Mesenchymal stem cell (in vitro differentiated cells and primary cell): ENCODE measurements around the gene YTHDC2.
A peak's percentile ranks its signal among the peaks of the same experiment; 100 is the strongest.

Experiments
- DNase-seq: peaks from one replicate; pipeline ENCODE4 v3.0.0-alpha.2; 2013
- H2AFZ ChIP-seq: one replicate; pipeline ENCODE4 v1.6.1; 2013; ENCODE audit warnings: low read depth, mild to moderate bottlenecking, control low read depth, inconsistent platforms, low read length, moderate library complexity
- H2AK5ac ChIP-seq: 2 replicates; pipeline ENCODE4 v1.6.1; 2013; ENCODE audit warnings: low read length, moderate library complexity, mild to moderate bottlenecking, inconsistent platforms; ENCODE audit not compliant: severe bottlenecking
- H2BK120ac ChIP-seq: one replicate; pipeline ENCODE4 v1.6.1; 2013; ENCODE audit warnings: low read depth, mild to moderate bottlenecking, inconsistent platforms, low read length, moderate library complexity
- H2BK12ac ChIP-seq, 2 experiments: one replicate each; pipeline ENCODE4 v1.6.1; 2013; ENCODE audit warnings: inconsistent platforms in 2 of 2, low read length in 2 of 2, mild to moderate bottlenecking in 2 of 2, moderate library complexity in 2 of 2, control low read depth in 1 of 2
- H2BK15ac ChIP-seq: one replicate; pipeline ENCODE4 v1.6.1; 2013; ENCODE audit warnings: mild to moderate bottlenecking, low read depth, inconsistent platforms; ENCODE audit not compliant: poor library complexity, severe bottlenecking
- H2BK5ac ChIP-seq: 2 replicates; pipeline ENCODE4 v1.6.1; 2013; ENCODE audit warnings: low read depth, mild to moderate bottlenecking, low read length, control low read depth, inconsistent platforms; ENCODE audit not compliant: poor library complexity, severe bottlenecking
- H3K14ac ChIP-seq, 2 experiments: one replicate each; pipeline ENCODE4 v1.6.1; 2013; ENCODE audit warnings: inconsistent platforms in 2 of 2, low read length in 2 of 2, control low read depth in 1 of 2, mild to moderate bottlenecking in 1 of 2, moderate library complexity in 1 of 2
- H3K18ac ChIP-seq, 2 experiments: one replicate each; pipeline ENCODE4 v1.6.1; 2013; ENCODE audit warnings: inconsistent platforms in 2 of 2, low read length in 2 of 2, control low read depth in 1 of 2, low read depth in 1 of 2, mild to moderate bottlenecking in 1 of 2
- H3K23ac ChIP-seq, 2 experiments: one replicate each; pipeline ENCODE4 v1.6.1; 2013; ENCODE audit warnings: inconsistent platforms in 2 of 2, low read length in 2 of 2, mild to moderate bottlenecking in 2 of 2, moderate library complexity in 2 of 2, control low read depth in 1 of 2
- H3K27ac ChIP-seq: 2 replicates; pipeline ENCODE4 v1.5.1; 2013; ENCODE audit warnings: mild to moderate bottlenecking, moderate library complexity, low read length, control low read depth, inconsistent platforms; ENCODE audit not compliant: poor library complexity, severe bottlenecking
- H3K27me3 ChIP-seq, 2 experiments: 2 replicates each; pipeline versions ENCODE4 v1.6.1 to v1.7.0; 2013; ENCODE audit warnings: low read length in 2 of 2, mild to moderate bottlenecking in 2 of 2, moderate library complexity in 2 of 2, control low read depth in 1 of 2, inconsistent platforms in 1 of 2; ENCODE audit not compliant: control insufficient read depth in 1 of 2, insufficient read depth in 1 of 2
- H3K36me3 ChIP-seq, 2 experiments: 2 replicates each; pipeline versions ENCODE4 v1.6.1 to v1.7.0; 2013; ENCODE audit warnings: low read length in 2 of 2, control low read depth in 1 of 2, inconsistent platforms in 1 of 2, low read depth in 1 of 2, mild to moderate bottlenecking in 1 of 2; ENCODE audit not compliant: insufficient read depth in 2 of 2, control insufficient read depth in 1 of 2
- H3K4ac ChIP-seq, 2 experiments: one replicate each; pipeline ENCODE4 v1.6.1; 2013; ENCODE audit warnings: inconsistent platforms in 2 of 2, low read length in 2 of 2, mild to moderate bottlenecking in 2 of 2, moderate library complexity in 2 of 2, control low read depth in 1 of 2, low read depth in 1 of 2
- H3K4me1 ChIP-seq: 2 replicates; pipeline ENCODE4 v1.6.1; 2013; ENCODE audit warnings: low read depth, low read length, control low read depth; ENCODE audit not compliant: control insufficient read depth, insufficient read depth
- H3K4me2 ChIP-seq: 2 replicates; pipeline ENCODE4 v1.6.1; 2013; ENCODE audit warnings: low read length, mild to moderate bottlenecking, inconsistent platforms; ENCODE audit not compliant: poor library complexity, severe bottlenecking
- H3K4me3 ChIP-seq, 2 experiments: 2 replicates each; pipeline versions ENCODE4 v1.5.1 to v1.7.0; 2013; ENCODE audit warnings: low read length in 2 of 2, mild to moderate bottlenecking in 2 of 2, control low read depth in 1 of 2, low read depth in 1 of 2; ENCODE audit not compliant: insufficient read depth in 1 of 2
- H3K79me1 ChIP-seq: replicated peaks from 2 replicates; pipeline ENCODE4 v1.6.1; 2013; ENCODE audit warnings: mild to moderate bottlenecking, control low read depth, low read length, inconsistent platforms; ENCODE audit not compliant: poor library complexity, severe bottlenecking
- H3K9ac ChIP-seq: 2 replicates; pipeline ENCODE4 v1.7.0; 2013; ENCODE audit warnings: mild to moderate bottlenecking, low read length, moderate library complexity
- H3K9me3 ChIP-seq: 2 replicates; pipeline ENCODE4 v1.7.0; 2013; ENCODE audit warnings: mild to moderate bottlenecking, low read length; ENCODE audit not compliant: control insufficient read depth
- H4K8ac ChIP-seq: one replicate; pipeline ENCODE4 v1.6.1; 2013; ENCODE audit warnings: inconsistent platforms, mild to moderate bottlenecking, low read length, moderate library complexity
- H4K91ac ChIP-seq: one replicate; pipeline ENCODE4 v1.6.1; 2013; ENCODE audit warnings: mild to moderate bottlenecking, low read length, inconsistent platforms
- WGBS: methylation state at CpG from one replicate; pipeline ENCODE4 v1.1.7; 2013; ENCODE audit warnings: mixed read lengths; 5-methylcytosine and 5-hydroxymethylcytosine counted together

The YTHDC2 gene

DNA sequence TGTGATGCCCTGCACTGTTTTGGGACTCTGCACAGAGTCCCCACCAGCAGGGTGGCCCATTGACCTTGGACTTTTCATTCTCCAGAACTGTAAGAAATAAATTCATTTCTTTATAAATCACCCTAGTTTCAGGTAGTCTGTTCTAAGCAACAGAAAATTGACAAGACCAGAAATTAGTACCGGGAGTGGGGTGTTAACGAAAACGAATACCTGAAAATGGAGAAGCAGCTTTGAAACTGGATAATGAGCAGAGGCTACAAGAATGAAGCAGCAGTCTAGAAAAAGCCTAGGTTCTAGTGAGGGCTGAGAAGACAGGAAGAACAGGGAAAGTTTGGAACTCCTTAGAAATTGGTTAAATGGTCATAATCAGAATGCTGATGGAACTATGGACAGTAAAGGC is 23.2 kb upstream of the YTHDC2 start:
- peaks cover 15% of the 10 kb centered on the region for H3K9me3 ChIP-seq
- peak overlapping the region; percentile 83 for H2BK15ac ChIP-seq
- peak overlapping the region in 1 of 2 experiments; percentile 9 for H3K4me3 ChIP-seq
- no peak overlapping the region for H3K9ac ChIP-seq
- H3K79me1 ChIP-seq = peaks cover 4% of the 10 kb centered on the region
- H2BK5ac ChIP-seq = no peak overlapping the region
- no peaks in the 10 kb centered on the region for H3K27me3 ChIP-seq
- no peak overlapping the region for H3K4me2 ChIP-seq
- no peak overlapping the region for H3K18ac ChIP-seq
- H2AK5ac ChIP-seq = peak overlapping the region; percentile 63
- H3K36me3 ChIP-seq = no peaks in the 10 kb centered on the region
- no peak overlapping the region for H4K8ac ChIP-seq
- peak overlapping the region in 1 of 2 experiments; percentile 21 for H2BK12ac ChIP-seq
- no peak for DNase-seq
- no peak overlapping the region for H3K14ac ChIP-seq
- peaks cover 5% of the 10 kb centered on the region for H3K4me1 ChIP-seq
- H2BK120ac ChIP-seq = no peak overlapping the region
- WGBS = 96% methylated on average over 3 of the region's 3 CpGs
- H4K91ac ChIP-seq = no peak overlapping the region
- no peak overlapping the region for H3K27ac ChIP-seq
- no peak overlapping the region for H2AFZ ChIP-seq
- H3K4ac ChIP-seq = no peak overlapping the region
- no peak overlapping the region for H3K23ac ChIP-seq

GRCh38 chr5:113491022-113491421 is 22.5 kb upstream of the YTHDC2 start:
- Histone ChIP-seq H2BK5ac (no peak overlapping the region), H3K4ac (no peak overlapping the region), H3K27me3 (no peaks in the 10 kb centered on the region), H4K91ac (no peak overlapping the region), H2BK12ac (no peak overlapping the region), H2AFZ (no peak overlapping the region), H4K8ac (no peak overlapping the region), H3K9ac (no peak overlapping the region), H3K36me3 (no peaks in the 10 kb centered on the region), H3K14ac (no peak overlapping the region), H3K9me3 (peaks cover 15% of the 10 kb centered on the region), H3K4me3 (peak overlapping the region in 1 of 2 experiments; percentile 16), H2AK5ac (peak overlapping the region; percentile 15), H3K79me1 (peaks cover 4% of the 10 kb centered on the region), H2BK15ac (no peak overlapping the region), H2BK120ac (no peak overlapping the region), H3K4me1 (peaks cover 5% of the 10 kb centered on the region), H3K27ac (no peak overlapping the region), H3K4me2 (no peak overlapping the region), H3K18ac (no peak overlapping the region), H3K23ac (no peak overlapping the region)
- 92% methylated on average over 2 of the region's 2 CpGs for WGBS
- DNase-seq = no peak

DNA sequence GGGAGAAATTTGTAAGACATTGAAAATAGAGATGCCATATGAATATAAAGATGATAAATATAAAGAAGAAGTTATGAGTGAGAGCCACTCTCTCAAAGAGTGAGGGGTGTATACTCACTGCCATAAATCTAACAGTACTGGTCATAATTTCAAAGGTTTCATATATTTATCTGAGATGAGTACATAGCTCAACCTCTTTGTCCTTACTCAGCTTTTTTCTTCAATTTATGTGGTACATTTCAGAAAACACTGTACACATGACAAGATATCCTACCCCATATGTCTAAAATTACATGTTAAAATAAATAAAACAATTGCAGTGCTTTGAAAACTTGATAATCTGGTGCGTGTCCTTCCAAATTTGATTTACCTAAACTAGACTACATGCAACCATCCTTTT is 20.0 kb upstream of the YTHDC2 start:
- H2BK120ac ChIP-seq = no peak overlapping the region
- H3K4me3 ChIP-seq = no peak overlapping the region

DNA sequence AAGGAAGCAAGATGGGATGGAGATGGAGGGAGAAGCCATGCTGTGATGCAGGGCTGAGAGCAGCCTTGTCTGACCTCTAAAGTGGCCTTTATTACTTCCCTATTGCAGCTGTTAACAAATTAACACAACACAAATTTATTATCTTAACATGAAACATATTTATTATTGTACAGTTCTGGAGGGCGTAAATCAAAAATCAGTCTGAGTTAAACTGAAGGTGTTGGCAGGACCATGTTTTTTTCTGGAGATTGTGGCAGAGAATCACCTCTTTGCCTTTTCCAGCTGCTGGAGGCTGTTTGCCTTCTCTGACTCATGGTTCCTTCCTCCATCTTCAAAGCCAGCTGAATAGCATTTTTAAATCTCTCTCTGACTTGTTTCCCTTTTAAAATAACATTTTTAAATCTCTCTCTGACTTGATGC is 18.1 kb upstream of the YTHDC2 start:
- H3K36me3 ChIP-seq = no peaks in the 10 kb centered on the region
- no peak overlapping the region for H3K18ac ChIP-seq
- peak; percentile 31 for DNase-seq
- no peaks in the 10 kb centered on the region for H3K4me1 ChIP-seq
- H3K23ac ChIP-seq = peak overlapping the region in 1 of 2 experiments; percentile 9
- no peak overlapping the region for H4K8ac ChIP-seq
- H3K4me3 ChIP-seq = no peak overlapping the region
- H3K79me1 ChIP-seq = no peaks in the 10 kb centered on the region
- H3K9me3 ChIP-seq = peaks cover 13% of the 10 kb centered on the region
- no peak overlapping the region for H2AFZ ChIP-seq
- H2BK5ac ChIP-seq = no peak overlapping the region
- no peak overlapping the region for H2AK5ac ChIP-seq
- H3K9ac ChIP-seq = peak overlapping the region; percentile 48
- H2BK15ac ChIP-seq = no peak overlapping the region
- no peaks in the 10 kb centered on the region for H3K27me3 ChIP-seq
- no peak overlapping the region for H2BK120ac ChIP-seq
- H3K4ac ChIP-seq = no peak overlapping the region
- H3K14ac ChIP-seq = no peak overlapping the region
- H4K91ac ChIP-seq = no peak overlapping the region
- H3K4me2 ChIP-seq = no peak overlapping the region
- WGBS = 100% methylated on average over 1 of the region's 1 CpG
- H3K27ac ChIP-seq = no peak overlapping the region
- no peak overlapping the region for H2BK12ac ChIP-seq

More for the DNA sequence above, 20.0 kb upstream of the YTHDC2 start:
- Histone ChIP-seq H2BK15ac (no peak overlapping the region), H3K4me2 (no peak overlapping the region), H3K27me3 (no peaks in the 10 kb centered on the region), H4K8ac (no peak overlapping the region), H4K91ac (no peak overlapping the region), H3K36me3 (no peaks in the 10 kb centered on the region), H3K23ac (no peak overlapping the region), H3K14ac (no peak overlapping the region), H3K27ac (no peak overlapping the region), H2AFZ (no peak overlapping the region), H2BK12ac (no peak overlapping the region), H2AK5ac (no peak overlapping the region), H2BK5ac (no peak overlapping the region), H3K9me3 (peaks cover 15% of the 10 kb centered on the region), H3K18ac (no peak overlapping the region), H3K4me1 (peaks cover 3% of the 10 kb centered on the region), H3K79me1 (no peaks in the 10 kb centered on the region), H3K4ac (no peak overlapping the region), H3K9ac (no peak overlapping the region)
- no peak for DNase-seq
- 95% methylated on average over 1 of the region's 1 CpG for WGBS
